HepG2 (cell line): ENCODE data around the gene GOLPH3.

Experiments
- ARID2 ChIP-seq: sonication (generic); formaldehyde crosslinking; IDR thresholded peaks from 2 replicates; pipeline ENCODE4 v1.8.1; 2022; ENCODE audit warnings: mild to moderate bottlenecking, missing genetic modification reagents, borderline replicate concordance
- BHLHE40 ChIP-seq: IDR thresholded peaks from 2 replicates; pipeline ENCODE4 v1.6.1; 2011; ENCODE audit warnings: low read length, improper control_type of control experiment
- CBX5 ChIP-seq: sonication (generic); formaldehyde crosslinking; IDR thresholded peaks from 2 replicates; pipeline ENCODE4 v1.4.0; 2020; ENCODE audit warnings: missing genetic modification reagents, borderline replicate concordance
- DR1 ChIP-seq: sonication (generic); formaldehyde crosslinking; IDR thresholded peaks from 2 replicates; pipeline ENCODE4 v1.8.0; 2021; ENCODE audit warnings: mild to moderate bottlenecking, missing genetic modification reagents, inconsistent platforms
- ELF4 ChIP-seq: sonication (generic); formaldehyde crosslinking; IDR thresholded peaks from 2 replicates; pipeline ENCODE4 v1.5.0; 2020; ENCODE audit warnings: missing genetic modification reagents, mild to moderate bottlenecking, moderate library complexity, borderline replicate concordance
- HMG20A ChIP-seq: IDR thresholded peaks from 2 replicates; pipeline ENCODE4 v1.6.1; 2016; ENCODE audit warnings: borderline replicate concordance
- KDM5A ChIP-seq: fragments of 200-600 bp; sonication (generic); IDR thresholded peaks from 2 replicates; pipeline ENCODE4 v1.7.0; 2018; ENCODE audit warnings: antibody characterized with exemption, mild to moderate bottlenecking, low read length, borderline replicate concordance
- PHF5A ChIP-seq: IDR thresholded peaks from one replicate; pipeline ENCODE4 v1.6.1; 2018; ENCODE audit warnings: low read depth, missing genetic modification reagents; ENCODE audit not compliant: unreplicated experiment
- RAD51 ChIP-seq: fragments of 450-650 bp; IDR thresholded peaks from 2 replicates; pipeline ENCODE4 v1.6.1; 2016; ENCODE audit warnings: borderline replicate concordance
- SMC3 ChIP-seq: IDR thresholded peaks from 2 replicates; pipeline ENCODE4 v1.6.1; 2011; ENCODE audit warnings: low read length, improper control_type of control experiment
- USF2 ChIP-seq, 2 experiments: sonication (generic) in 1 of 2; formaldehyde crosslinking in 1 of 2; IDR thresholded peaks; 2 replicates each; pipeline versions ENCODE4 v1.5.1 to v1.6.1; 2011 to 2020; ENCODE audit warnings: borderline replicate concordance in 1 of 2, low read depth in 1 of 2, low read length in 1 of 2, mild to moderate bottlenecking in 1 of 2, missing genetic modification reagents in 1 of 2, moderate library complexity in 1 of 2
- ZBTB38 ChIP-seq: sonication (generic); formaldehyde crosslinking; IDR thresholded peaks from 2 replicates; pipeline ENCODE4 v1.5.1; 2020; ENCODE audit warnings: mild to moderate bottlenecking, missing genetic modification reagents
- TF ChIP-seq, protein P1 (sequence below): sonication (generic); formaldehyde crosslinking; IDR thresholded peaks from 2 replicates; pipeline ENCODE4 v1.5.0; 2020; ENCODE audit warnings: mild to moderate bottlenecking, missing genetic modification reagents, moderate library complexity
- TF ChIP-seq, protein P2 (sequence below): sonication (generic); formaldehyde crosslinking; conservative IDR thresholded peaks from 2 replicates; pipeline ENCODE4 v1.4.0; 2020; ENCODE audit warnings: missing genetic modification reagents

- TF ChIP-seq SMC3 (no peak), BHLHE40 (no peak), HMG20A (CRISPR knock-in tag) (no peak), RAD51 (no peak), PHF5A (CRISPR knock-in tag) (no peak), KDM5A (no peak), ZBTB38 (CRISPR knock-in tag) (no peak), USF2 (IDR thresholded peaks at IDR 0.05; ENCODE audit: low read depth, low read length) (no peak), USF2 (CRISPR knock-in tag; IDR thresholded peaks at IDR 0.05; ENCODE audit: borderline replicate concordance) (no peak), CBX5 (no peak), ELF4 (CRISPR knock-in tag) (no peak), DR1 (no peak), ARID2 (CRISPR knock-in tag) (no peak)
- TF ChIP-seq, protein P1, sequence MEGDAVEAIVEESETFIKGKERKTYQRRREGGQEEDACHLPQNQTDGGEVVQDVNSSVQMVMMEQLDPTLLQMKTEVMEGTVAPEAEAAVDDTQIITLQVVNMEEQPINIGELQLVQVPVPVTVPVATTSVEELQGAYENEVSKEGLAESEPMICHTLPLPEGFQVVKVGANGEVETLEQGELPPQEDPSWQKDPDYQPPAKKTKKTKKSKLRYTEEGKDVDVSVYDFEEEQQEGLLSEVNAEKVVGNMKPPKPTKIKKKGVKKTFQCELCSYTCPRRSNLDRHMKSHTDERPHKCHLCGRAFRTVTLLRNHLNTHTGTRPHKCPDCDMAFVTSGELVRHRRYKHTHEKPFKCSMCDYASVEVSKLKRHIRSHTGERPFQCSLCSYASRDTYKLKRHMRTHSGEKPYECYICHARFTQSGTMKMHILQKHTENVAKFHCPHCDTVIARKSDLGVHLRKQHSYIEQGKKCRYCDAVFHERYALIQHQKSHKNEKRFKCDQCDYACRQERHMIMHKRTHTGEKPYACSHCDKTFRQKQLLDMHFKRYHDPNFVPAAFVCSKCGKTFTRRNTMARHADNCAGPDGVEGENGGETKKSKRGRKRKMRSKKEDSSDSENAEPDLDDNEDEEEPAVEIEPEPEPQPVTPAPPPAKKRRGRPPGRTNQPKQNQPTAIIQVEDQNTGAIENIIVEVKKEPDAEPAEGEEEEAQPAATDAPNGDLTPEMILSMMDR: no peak
- TF ChIP-seq, protein P2, sequence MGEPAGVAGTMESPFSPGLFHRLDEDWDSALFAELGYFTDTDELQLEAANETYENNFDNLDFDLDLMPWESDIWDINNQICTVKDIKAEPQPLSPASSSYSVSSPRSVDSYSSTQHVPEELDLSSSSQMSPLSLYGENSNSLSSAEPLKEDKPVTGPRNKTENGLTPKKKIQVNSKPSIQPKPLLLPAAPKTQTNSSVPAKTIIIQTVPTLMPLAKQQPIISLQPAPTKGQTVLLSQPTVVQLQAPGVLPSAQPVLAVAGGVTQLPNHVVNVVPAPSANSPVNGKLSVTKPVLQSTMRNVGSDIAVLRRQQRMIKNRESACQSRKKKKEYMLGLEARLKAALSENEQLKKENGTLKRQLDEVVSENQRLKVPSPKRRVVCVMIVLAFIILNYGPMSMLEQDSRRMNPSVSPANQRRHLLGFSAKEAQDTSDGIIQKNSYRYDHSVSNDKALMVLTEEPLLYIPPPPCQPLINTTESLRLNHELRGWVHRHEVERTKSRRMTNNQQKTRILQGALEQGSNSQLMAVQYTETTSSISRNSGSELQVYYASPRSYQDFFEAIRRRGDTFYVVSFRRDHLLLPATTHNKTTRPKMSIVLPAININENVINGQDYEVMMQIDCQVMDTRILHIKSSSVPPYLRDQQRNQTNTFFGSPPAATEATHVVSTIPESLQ (CRISPR knock-in tag): no peak
These were observed 45.0 kb downstream of the GOLPH3 start for GRCh38 chr5:32129074-32129598.
